Fibroblast of peridontal ligament (primary cell): ENCODE measurements around the gene TRIM28.

ENCODE experiments used
- DNase-seq: peaks from one replicate; pipeline ENCODE4 v3.0.0-alpha.2; 2010; ENCODE audit errors: extremely low read depth

Gene TRIM28

DNA sequence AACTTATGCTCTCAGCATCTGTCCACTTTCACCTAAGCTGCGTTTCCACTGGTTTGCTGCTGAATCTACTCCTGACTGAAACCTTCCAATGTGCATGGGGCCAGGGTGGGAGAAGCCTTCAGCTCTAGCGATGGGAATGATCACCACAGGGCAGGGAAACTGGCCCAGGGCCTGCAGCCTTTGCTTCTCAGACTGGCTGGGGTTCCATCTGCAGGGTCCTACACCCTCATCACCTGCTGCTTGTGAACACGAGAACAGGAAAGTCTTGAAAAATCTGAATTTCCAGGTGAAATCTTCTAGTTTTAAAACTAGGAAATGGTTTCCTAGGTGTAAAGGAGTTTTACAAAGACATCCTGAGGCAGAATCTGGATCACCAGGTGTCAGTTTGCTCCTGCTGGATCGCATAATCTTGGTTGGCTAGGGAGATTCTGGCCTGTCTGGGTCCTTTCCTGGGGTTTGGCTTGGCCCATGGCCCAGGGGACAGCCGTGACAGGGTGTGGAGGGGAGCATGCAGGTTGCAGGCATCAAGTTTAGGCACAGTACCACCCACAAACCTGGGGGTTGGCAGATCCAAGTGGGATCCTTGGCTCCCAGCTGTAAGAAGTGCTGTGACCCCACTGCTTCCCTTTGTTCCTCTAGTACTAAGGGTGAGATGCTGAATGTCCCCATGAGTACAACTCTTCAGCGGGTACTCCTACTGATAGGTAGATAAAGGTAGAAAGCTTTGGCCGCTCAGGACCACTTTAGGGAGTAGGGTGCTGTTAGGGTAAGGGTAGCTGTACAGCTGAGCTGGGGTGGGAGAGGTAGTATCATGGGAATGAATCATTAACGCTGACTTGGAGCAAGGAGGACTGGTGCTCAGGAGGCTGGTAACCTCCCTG is 16.4 kb downstream of the TRIM28 start:
- no peak for DNase-seq

DNA sequence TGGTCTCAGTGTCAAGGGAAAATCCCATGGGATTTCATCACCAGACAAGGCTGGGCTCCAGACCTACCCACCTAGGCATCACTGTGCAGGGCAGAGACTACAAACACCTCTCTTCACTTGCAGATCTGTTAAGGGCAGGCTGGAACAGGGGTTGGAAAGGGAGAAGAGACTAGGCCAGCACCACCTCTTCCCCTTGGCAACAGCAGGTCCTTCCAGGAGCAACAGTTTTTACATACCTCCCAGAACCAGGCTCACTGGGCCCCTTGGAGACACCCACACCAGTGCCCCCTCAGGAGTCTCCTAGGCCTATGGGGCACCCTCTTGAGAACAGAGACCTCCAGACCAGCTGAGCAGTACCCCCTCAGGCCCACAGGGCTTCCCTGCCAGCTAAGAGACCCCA is 17.1 kb downstream of the TRIM28 start:
- no peak for DNase-seq

DNA sequence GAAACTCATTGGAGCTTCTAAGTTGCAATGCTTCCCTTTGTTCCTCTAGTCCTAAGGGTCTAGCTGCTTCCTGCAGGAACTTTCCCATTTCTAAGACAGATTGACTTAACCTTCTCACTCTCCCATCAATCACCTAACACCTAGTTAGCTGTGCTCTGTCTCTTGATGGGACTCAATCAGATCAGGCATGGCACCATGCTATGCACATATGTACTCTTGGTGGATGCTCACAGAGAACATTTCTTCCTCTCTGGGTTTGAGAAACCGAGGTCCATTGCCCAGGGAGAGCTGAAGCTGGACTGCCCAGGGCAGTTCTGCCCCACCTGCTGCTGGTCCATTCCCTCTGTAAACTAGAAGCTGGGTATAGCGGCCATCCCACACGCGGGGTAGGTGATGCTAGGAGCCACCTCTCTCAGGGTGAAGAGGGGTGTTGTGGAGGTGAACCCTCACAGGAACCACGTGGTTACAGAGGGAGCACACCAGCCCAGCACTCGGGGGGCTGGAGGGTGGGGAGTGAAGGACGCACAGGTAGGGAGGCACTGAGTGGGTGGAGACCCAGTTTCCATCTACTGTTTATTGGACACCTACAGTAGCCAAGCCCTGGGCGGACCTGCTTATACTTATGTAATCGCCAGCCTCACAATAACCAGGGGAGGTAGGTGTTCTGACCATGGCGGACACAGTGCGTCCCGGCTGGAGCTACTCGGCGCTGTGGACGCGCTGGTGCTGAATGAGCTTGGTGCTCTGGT is 17.7 kb downstream of the TRIM28 start:
- no peak for DNase-seq

DNA sequence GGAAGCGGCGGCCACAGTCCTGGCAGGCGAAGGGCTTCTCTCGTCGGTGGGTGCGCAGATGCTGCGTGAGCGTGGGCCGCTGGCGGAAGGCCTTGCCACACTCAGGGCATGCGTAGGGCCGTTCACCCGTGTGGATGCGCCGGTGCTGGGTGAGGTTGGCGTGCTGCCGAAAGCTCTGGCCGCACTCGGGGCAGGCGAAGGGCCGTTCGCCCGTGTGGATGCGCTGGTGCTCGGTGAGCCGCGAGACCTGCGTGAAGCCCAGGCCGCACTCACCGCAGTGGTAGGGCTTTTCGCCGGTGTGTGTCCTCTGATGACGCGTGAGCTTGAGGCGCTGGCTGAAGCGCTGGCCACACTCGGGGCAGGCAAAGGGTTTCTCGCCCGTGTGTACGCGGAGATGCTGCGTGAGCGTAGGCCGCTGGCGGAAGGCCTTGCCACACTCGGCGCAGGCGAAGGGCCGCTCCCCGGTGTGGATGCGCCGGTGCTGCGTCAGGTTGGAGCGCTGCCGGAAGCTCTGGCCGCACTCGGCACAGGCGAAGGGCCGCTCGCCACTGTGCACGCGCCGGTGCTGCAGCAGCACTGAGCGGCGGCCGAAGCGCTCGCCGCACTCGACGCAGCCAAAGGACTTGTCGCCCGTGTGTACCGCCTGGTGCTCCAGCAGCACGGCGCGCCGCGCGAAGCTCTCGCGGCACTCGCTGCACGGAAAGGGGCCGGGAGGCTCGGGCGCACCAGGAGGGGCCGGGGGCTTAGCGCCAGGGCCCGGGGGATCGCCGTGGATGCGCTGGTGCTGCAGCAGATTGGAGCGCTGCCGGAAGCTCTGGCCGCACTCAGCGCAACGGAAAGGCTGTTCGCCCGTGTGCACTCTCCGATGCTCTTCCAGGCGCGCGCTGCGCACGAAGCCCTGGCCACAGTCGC is 18.5 kb downstream of the TRIM28 start:
- peak; percentile 33 for DNase-seq

DNA sequence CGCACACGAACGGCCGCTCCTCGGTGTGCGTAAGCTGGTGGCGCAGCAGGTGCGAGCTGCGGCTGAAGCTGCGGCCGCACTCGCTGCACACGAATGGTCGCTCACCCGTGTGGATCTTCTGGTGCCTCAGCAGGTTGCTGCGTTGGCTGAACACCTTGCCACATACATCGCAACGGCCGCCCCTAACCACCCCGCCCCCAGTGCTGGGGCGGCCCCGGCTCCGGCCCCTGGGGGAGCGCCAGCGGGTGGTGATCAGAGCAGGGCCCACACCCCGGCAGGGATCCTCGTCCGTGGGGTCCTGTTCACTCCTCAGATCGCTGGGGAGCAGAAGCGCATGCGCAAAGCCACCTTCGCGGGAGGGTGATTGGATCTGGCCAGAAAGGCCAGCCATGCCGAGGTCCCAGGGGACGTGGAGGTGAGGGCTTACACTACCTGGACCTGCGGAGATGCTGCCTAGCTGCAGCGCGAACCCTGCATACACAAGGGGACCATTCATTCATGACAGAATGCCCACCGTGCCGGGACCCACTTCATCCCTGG is 19.2 kb downstream of the TRIM28 start:
- no peak for DNase-seq

DNA sequence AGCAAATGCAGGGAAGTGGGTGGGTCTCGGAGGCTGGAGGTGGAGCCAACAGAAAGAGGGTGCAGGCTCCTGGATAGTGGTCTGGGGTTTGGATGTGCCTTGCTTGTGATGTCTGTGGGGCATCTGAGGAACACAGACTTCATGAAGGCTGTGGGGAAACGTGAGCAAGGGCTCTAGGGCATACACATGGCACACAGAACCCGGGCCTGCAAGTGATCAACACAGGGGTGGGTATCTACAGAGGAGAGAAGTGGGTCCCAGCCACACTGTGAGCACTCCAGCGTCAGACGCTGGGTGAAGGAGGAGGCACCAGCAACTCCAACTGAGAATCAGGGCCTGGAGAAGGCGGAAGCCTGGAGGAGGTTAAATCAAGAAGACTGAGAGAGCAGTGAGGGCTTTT is 20.0 kb downstream of the TRIM28 start:
- no peak for DNase-seq

DNA sequence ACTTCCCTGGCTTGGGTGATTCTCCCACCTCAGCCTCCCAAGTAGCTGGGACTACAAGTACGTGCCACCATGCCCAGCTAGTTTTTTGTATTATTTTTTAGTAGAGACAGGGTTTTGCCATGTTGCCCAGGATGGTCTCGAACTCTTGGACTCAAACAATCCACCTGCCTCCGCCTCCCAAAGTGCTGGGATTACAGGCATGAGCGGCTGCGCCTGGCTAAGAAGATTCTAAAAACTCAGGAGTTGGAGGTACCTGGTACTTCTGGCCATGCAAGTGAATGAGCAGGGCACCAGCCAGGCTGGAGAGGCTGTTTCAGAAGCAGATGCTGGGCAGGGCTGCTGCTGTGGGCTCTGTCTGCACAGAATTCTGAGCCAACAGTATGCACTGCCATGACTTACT is 23.1 kb downstream of the TRIM28 start:
- no peak for DNase-seq

DNA sequence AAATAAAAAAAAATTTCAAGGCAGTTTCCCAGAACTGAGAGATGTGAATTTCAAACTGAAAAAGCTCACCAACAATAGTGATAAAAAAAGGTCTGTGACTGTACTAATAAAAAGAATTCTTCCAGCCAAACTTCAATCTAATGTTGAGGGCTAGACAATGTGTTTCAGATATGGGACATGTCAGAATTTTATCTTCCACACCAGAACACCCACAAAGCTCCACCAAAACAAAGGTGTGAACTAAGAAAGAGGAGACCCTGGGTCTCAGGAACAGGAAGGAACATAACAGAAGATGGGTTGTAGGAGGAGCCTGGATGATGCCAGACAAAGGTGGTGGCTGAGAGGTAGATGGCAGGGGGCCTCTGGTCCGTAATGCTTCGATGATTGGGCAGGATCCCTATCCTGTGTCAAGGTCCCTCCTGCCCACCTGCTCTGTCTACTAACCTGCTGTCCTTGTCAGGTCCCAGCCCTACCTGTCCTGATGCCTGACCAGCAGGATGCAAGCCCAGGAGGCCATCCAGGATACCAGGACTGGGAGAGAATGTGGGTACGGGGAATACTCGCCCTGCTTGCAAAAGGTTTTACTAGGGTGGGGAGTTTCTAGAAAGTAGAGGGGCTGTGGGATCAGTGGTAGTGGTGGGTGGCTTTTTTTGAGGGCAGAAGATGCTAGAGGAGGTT is 24.7 kb downstream of the TRIM28 start:
- DNase-seq = no peak

DNA sequence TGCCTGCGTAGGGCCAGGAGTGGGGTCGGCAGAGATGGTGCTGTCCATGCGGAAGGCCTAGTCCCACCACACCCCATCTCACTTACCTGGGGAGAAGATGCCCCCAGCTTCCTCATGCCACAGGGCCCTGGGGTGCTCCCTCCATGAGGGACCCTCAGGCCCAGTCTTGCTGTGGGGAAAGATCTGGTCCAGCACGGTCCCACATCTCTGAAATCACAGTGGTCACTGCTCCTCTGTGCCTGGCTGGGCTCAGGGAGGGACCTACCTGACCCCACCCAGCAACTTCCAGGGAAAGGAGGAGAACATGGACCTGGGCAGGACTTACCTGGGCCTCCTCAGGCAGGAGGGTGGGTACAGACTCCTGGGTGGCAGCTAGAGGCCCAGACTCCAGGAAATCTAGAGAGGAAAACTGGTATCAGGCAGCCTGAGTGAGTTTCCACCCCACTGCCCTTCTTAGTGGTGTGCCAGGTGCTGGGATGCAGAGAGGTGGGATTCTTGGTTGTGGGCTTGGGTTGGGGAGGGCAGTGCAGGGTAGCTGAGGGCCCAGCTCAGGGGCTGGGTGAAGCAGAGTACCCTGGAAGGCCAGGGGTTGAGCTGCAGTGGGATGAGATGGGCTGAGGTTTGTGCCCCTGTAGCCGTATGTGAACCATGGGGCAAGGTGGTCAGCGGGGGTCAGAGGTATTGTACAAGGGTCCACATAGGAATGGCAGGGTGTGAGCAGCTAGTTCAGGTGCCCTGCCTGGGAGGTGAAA is 25.5 kb downstream of the TRIM28 start:
- no peak for DNase-seq

DNA sequence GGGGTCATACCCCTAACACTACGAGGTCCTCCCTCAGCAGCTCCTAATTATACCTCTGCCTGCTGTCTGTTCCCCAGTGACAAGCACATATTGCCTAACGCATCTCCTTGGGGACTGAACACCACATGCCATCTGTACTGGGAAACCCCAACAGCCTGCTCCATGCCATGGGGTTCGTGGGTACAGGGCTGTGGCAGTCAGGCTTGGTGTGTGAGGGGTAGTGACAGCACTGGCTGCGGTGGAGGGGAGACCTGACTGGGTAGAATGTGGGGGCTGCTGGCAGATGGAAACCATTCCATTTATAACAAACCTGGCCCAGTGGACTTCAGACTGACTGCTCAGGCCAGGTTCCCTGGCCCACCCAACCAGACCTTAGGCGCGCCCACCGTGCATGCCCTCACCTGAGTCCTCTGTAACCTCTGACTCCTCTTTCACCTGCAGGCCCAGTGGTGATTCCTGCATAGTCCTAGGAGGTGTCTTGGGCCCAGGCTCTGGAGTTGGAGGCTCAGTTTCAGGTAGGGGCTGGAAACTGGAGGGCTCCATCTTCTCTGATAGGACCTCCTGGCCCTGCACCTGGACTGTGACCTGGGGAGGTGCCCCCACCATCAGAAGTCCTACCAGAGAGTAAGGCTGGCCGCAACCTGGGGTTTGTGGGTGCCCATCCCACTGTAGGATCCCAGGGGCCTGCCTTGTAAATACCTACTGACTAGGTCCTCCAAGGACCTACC is 26.2 kb downstream of the TRIM28 start:
- DNase-seq = no peak

DNA sequence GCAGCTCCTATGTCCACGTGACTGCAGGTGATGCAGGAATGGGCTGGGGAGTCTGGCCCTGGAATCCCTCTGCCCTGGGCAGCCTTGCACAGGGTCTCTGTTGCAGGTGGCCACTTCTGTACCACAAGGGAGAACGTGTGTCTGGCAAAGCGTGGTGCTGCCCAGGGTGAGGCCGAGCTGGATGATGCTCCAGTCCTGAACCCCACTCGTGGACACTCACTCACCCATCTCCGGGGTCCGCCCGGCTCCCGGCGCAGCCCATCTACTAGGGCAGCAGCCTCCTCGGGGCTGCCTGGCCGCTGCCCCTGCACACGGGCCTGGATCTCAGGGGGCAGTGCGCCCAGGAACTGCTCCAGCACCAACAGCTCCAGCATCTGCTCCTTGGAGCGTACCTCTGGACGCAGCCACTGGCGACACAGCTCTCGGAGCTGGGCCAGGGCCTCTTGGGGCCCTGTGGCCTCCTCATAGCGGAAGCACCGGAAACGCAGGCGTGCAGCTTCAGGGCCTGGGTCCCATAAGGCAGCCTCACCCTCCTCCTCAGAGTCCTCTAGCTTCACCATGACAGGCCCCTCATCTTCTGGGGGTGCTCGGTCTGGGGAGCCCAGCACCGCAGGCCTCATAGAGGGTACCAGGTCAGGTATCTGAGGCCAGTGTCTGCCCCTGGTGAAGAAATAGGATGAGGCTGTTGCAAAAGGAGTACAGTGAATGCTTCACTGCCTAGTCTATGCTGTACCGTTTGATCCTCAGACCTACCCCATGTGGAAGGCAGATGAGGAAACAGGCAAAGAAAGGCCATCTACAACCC is 27.1 kb downstream of the TRIM28 start:
- DNase-seq = no peak

DNA sequence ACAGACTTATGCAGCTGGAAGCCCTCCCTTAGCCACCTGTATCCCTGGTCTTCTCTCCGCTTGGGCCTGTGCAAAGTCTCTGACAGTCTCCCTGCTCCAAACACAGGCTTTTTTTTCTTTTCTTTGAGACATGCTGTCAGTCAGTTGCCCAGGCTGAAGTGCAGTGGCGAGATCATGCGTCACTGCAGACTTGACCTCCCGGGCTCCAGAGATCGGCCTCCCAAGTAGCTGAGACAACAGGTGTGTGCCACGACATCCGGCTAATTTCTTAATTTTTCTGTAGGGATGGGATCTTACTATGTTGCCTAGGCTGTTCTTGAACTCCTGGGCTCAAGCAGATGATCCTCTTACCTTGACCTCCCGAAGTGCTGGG is 27.7 kb downstream of the TRIM28 start:
- DNase-seq = no peak

DNA sequence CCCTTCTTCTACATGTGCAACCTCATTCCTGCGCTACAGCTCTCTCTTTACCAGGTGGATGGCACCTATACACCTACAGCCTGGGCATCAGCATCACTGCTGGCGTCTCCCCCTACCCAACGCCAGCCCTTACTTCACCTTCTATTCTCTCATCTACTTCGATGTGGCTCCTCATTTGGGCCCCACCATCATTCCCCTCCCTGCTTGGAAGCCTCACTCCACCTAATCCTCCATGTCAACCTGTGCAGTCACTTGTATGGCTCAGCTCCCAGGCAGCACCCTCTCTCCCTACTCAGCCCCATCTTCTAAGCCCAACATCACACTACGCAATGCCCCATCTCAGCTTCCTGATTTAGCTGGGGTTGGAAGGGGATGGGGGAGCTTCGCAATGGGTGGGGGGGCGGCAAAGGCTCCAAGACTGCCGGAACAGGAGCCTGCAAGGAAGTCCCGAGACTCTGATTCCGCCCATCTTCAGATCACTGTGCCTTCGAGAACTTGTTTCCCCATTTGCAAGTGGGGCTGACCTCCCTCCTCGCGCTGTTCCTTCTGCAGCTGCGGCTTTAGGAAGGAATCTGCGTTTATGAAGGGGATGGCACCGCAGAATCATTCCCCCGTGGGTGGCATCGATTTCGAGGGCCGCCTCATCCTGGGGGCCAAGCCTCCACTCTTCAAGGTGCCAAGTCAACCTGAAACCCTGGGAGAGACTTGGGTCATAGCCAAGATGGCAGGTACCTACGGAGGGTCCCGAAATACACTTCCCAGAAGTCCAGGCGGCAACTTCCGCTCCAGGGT is 28.4 kb downstream of the TRIM28 start:
- DNase-seq = no peak

DNA sequence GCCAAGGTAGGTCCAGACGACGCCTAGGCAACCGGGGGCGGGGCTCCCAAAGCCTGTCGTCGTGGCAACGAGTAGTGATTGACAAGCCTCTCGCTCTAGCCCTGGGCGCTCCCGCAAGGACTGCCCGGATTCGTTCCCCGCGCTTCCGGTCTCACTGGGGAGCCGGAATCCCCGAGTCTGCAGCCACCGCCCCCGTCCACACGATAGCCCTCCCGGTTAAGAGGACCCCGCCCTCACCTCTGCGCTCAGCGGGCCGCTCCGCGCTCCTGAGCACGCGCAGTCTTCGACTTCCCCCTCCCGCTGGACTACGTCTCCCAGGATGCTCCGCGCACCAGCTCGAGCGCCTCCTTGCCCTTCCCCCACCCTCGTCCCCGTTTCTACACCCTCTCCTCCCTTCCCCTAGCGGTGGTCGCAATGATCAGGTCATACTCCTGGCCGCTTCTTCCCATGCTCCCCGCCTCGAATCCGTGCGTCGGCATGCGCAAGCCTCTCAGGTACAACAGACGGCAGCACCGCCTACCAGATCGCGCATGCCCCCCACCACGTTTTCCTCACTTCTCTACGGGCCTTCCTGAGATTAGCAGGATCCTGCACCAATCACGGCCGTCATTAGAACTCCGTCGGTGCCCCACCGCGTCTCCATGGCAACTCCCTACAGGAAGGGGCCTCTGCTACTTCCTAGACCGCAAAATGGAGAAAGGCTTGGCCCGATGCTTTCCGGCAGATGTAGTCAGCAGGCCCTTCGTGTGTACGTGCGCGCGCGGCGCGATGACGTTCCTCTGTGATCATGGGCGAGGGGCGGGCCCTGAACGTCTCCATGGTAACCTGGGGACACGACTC is 29.2 kb downstream of the TRIM28 start, which contains the start of gene MZF1:
Gene MZF1 (minus strand): TSS at position 518 of the 840 bp plus-strand sequence. CDS start 1,946 bp downstream, outside the sequence.
- DNase-seq = peak; percentile 100

DNA sequence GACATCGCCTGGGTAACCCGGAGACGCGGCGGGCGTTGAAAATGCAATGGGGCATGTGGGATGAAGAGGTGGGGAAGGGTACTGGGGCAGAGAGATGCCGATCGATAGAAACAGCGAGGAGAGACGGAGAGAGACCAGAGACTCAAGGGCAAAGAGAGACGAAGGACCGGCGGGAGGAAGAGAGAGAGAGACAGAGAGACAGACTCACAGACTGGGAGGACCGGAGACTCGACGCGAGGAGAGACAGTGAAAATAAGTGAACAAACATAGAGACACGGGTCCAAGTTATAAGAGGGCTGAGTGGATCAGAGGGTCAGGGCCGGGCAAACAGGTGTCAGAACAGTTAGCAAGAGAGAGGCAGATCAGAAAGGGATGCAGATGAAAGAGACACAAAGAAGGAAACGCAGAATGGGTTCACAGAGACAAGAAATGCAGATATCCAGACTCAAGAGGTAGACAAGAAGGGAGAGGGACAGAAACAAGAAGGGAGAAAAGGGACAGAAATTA is 29.8 kb downstream of the TRIM28 start:
- DNase-seq = no peak

DNA sequence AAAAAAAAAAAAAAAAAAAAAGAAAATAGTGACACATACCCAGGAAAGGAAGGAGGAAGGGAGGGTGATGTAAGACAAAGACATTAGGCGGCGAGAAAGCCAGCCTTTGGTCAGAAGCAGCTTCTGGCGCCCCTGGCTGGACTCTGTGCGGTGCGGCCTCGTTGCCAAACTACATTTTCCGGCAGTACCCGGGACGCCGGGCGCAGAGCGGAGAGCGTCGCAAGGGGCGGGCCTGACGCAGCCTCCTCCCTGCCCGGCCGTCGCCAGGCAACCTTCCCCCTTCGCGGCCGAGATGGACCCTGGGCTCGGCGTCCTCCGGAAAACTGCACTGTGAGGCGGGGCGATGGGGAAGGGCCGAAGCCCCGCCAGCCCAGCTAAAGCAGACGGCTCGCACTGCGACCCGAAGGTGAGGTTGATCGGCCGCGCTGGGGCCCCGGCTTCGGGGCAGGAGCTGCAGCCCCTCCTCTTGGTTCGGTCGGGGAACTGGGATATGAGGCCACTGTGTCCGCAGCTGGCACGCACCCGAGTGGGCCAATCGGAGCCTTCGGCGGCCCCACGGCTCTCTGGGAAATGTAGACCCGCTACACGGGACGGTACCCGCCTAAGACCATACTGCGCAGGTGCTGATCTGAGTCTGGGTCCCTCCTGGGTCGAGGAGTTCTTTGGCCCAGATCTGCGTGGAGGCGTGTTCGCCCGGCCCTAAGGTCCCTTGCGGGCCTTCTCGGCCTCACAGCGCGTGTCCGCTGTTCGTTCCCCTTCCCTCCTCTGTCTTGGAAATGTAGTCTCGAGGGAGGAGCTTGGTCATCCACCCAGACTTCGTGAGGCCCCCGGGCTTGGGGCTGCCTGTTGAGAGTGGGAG is 31.5 kb downstream of the TRIM28 start:
- peak; percentile 90 for DNase-seq
